ENCODE results near the gene KLF13.

- TF ChIP-seq EZH2 (IDR thresholded peaks at IDR 0.05; ENCODE audit: borderline replicate concordance, insufficient read depth, low read depth, low read length, poor library complexity, severe bottlenecking) (no peak), CTCF (IDR thresholded peaks at IDR 0.05) (no peak)
Observed at GRCh38 chr15:31379042-31379441, 52.4 kb downstream of the KLF13 start.

Data from B cell (primary cell).